NCI-H2196 treated with DMSO at 0.1 percent for 48 hours (cell line): Measurements from ENCODE around the gene TINCR.
"Not testable (repeated sequence)": the region's sequence is repeated elsewhere in the genome, so short reads cannot be mapped to it uniquely, and the experiment has no call there.

Source experiments
- DNase-seq: peaks from one replicate; lab custom pipeline; 2025; ENCODE audit not compliant: unreplicated experiment; lab: John Stamatoyannopoulos, UW

The TINCR gene

DNA sequence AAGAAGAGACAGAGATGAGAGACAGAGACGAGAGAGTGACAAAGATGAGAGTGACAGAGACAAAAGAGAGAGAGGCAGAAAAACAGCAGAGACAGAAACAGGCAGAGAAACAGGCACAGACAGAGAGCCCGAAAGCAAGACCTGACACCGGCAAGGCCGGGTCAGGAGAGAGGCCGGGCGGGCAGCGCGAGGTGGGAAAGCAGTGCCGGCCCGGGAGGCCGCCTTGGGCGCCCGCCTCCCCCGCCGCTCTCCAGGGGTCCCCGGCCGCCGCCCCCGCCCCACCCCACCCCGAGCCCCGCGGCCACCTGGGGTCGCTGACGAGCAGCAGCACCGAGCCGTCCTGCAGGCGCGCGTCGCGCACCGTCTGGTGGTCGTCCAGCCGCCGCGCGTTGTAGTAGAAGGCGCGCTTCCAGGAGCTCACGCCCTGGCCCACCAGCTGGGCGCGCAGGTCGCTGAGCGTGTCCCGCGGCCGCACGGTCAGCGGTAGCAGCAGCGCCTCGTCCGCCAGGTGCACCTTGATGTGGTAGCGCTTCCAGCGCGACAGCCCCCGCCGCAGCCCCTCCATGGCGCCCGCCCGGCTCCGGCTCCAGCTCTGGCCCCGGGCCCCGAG is at the start of gene TINCR:
Gene TINCR (minus strand): TSS at position 594 of the 610 bp plus-strand sequence.
- no peak for DNase-seq

DNA sequence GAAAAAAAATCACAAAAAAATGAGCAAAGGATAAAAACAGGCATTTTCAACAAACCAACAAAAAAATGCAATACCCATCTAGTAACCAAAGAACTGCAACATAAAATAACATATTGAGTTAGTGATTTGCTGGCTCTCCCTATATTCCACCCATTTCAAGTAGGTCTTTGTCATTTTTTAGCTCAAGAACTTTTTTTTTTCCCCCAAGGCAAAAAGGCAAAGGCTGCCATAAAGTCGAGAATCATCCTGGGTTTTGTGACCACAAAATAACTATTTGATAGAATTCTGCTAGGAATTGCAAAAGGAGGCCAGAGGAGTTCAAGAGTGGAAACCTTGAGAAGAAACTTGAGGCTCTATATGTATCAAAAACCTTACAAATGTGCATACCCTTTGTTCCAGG is 49.3 kb upstream of the TINCR start:
- no peak for DNase-seq

DNA sequence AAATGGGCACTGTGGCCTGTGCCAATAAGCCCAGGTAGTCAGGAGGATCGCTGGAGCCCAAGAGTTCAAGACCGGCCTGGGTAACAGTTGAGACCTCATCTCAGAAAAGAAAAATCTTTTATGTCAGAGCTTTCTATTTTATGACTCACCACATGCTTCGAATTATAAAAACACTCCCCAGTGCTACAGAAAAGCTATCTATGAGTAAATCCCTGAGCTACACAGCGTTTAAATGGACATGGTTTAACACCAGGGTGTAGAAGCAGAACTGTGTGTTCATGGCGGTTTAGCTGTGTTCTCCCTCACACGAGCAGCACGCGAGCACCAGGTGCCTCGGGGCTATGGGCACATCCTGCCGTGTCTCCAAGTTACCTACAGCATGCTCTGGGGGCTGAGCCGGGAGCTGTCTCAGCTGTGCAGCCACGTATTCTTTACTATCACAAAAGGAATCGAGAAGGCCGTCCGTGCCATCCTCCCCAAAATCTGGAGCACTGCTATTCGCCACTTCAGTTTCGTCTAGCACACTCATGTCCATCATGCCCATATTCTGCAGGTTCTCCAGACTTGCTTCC is 48.1 kb upstream of the TINCR start:
- no peak for DNase-seq

DNA sequence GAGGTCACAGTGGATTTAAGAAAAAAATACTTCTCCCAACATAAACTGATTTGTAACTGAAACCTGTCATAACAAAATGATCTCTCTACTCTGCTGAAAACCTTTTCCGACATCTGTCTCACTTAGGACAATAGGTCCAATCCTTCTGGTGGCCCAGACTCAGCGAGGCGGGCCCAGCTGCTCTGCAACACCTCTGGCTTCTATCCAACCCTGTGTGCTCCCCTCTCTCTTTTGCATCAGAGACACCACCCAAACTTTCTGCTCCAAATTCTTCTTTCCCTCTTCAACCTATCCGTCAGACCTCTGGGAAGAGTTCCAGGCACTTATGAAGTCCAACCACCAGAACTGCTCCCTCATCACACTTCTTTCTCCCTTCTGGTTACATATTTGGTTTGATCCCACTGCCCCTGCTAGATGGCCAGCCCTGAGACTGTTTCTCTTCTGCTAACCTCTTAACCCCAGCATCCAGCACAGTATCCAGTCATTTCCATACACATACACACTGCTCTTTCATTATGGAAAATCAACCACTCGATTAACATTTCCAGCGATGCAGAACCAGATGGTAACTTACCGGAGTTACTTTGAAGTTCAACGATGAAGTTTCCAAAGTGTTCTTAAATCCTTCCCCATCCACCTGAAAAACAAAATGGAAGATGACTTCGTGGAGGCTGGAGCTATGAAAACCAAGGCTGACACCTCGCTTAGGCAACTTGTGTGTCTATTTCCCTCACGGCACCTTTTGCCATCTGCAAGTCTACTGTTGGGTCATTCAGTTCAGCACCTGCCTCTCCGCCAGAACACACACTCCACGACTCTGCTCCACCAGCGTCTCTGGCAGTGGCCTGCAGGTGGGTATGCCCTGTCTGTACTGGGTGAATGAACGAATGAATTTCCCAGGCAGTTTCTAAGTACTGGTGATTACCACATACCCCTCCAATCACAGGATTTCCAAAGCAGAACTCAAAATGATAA is 45.4 kb upstream of the TINCR start:
- DNase-seq = no peak

DNA sequence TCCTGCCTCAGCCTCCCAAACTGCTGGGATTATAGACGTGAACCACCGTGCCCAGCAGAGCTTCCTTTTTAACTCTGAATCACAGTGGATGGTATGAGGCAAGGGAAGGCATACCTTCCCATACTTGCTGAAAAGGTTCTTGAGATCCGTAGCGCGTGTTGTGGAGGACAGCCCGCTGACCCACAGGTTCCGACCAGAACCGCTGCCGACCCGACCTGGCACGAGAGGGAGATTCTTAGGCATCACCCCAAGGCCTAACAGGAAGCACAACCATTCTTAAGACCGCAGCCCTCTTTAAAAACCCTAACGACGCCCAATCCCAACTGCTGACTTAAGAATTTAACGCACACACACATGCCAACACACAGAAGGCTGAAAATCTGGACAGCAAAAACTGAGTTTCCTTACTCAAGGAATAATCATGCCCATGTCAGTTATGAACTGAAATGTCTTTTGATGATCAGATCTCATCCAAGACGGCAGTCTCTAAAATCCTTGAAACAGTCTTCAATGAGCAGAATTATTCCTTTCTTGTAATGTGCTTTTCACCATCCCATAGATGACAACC is 42.2 kb upstream of the TINCR start:
- no peak for DNase-seq

DNA sequence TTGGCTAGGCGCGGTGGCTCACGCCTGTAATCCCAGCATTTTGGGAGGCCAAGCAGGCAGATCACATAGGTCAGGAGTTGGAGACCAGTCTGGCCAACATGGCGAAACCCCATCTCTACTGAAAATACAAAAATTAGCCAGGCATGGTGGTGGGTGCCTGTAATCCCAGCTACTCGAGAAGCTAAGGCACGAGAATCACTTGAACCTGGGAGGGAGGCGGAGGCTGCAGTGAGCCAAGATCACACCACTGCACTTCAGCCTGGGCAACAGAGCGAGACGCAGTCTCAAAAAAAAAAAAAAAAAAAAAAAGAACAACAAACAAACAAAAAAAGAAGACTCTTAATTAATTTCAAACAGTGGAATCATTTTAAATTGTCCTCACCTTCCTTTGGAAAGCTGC is 41.0 kb upstream of the TINCR start:
- not testable (repeated sequence) for DNase-seq

DNA sequence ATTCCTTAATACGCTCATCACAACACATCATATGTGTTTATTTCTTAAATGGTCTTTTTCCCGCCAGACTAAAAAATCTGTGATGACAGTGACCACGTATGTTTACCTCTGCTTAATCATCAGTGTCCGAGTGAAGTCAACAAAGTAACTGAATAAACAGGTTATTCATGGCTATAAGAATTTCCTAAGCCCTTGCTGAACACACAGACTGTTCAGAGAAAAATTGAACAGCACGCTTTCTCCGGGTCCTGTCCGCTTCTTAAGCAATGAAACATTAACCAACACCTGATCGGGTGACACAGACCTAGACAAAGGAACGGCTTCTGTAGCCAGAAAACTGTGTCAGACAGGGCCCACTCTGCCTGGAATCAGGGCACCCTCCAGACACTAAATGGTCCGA is 40.5 kb upstream of the TINCR start:
- no peak for DNase-seq

DNA sequence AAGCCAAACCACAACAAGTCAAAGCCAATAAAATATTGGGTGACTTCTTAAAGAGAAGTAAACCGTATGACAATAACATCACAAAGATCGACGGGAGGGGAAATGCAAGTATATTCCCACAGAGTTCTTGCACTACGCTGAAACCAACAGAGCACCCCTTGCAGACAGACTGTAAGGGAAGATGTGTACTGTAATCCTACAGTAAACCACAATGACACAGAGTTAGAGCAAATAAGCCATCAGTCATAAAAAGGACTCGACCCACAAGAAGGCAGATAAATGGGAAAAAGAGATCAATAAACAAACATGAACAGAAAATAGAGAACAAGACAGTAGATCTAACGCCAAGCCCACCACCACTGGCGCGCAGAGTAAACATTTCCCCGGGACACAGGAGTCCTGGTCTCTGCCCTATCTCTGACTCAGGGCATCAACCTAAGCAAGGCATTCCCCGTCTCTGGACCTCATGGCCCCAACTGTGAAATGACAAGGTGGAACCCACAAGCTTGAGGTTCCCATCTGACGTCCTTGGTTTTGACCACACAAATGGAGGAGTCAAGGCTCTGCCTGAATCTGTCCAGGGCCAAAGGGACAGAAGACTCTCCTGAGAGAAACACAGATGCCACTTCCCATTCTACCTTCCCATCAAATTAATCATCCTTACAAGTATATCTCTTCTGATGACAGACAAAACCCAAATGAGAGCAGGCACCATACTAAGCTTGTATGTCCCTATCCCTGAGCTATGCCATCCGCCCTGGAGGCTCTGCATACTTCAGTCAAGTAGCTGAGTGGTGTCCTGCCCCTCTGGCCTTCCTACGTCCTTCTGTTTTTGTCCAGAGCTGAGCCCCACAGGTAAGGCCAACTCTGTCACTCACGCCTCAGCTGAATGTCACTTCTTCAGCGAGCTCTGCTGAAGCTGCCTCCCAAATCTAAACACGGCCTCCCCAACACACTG is 39.8 kb upstream of the TINCR start:
- no peak for DNase-seq

GRCh38 chr19:5605362-5605761 is 37.6 kb upstream of the TINCR start:
- DNase-seq = no peak

DNA sequence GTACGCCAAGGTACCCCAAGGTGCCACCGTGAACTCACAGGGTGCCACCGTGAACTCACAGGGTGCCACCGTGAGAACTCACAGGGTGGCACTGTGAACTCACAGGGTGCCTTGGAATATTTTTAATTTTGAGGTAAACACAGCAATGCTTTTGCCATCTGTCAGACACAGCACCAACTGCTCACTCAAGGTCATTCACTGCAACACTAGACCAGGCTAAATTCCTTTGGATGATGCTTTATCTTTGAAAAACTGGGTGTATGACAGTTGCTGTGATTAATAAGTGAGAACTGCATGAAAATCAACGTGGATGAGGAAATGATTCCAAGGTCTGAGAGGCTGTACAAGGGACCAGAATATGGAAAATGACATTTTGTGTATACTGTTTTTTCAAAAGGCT is 35.9 kb upstream of the TINCR start:
- DNase-seq = no peak

DNA sequence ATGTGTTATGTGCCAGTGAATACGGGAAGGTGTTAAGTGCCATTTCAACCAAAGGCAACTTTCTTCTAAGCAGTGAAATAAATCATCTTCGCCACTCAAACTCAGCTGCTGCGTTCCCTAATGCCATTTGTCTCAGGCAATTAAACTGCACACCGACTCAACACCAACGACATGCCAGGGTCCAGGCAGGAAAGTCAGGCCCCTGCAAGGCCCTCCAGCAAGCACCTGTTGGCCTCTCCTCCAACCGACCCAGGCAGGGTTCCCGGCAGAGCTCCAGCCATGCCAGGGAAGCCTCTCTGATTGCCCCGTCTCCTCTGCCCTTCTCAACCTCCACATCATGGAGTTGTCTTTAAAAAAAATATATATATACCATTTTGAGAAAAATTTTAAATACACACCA is 33.0 kb upstream of the TINCR start:
- no peak for DNase-seq

- DNase-seq = no peak
Measured at GRCh38 chr19:5595745-5596144, 28.0 kb upstream of the TINCR start.

DNA sequence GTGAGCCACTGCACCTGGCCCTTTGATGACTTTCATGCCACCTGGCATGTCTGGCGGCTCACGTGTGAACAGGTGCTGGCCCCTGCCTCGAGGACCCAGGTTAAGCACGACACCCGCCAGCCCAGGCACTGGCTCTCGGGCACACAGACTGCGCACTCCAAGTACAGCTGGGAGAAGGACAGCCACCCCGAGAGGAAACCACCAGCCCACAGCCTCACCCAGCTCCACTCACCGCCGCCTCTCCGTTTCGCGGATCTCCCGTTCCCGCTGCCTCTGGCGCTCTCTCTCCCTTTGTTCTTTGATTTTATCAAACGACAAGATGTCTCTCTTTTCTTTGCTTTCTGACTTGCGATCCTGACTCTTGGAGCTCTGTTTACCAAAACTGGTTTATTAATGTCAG is 27.4 kb upstream of the TINCR start:
- peak; percentile 20 for DNase-seq

GRCh38 chr19:5594521-5594950 is 26.8 kb upstream of the TINCR start:
- DNase-seq = no peak

- DNase-seq = no peak
Measured at GRCh38 chr19:5593343-5594255, 25.8 kb upstream of the TINCR start.

DNA sequence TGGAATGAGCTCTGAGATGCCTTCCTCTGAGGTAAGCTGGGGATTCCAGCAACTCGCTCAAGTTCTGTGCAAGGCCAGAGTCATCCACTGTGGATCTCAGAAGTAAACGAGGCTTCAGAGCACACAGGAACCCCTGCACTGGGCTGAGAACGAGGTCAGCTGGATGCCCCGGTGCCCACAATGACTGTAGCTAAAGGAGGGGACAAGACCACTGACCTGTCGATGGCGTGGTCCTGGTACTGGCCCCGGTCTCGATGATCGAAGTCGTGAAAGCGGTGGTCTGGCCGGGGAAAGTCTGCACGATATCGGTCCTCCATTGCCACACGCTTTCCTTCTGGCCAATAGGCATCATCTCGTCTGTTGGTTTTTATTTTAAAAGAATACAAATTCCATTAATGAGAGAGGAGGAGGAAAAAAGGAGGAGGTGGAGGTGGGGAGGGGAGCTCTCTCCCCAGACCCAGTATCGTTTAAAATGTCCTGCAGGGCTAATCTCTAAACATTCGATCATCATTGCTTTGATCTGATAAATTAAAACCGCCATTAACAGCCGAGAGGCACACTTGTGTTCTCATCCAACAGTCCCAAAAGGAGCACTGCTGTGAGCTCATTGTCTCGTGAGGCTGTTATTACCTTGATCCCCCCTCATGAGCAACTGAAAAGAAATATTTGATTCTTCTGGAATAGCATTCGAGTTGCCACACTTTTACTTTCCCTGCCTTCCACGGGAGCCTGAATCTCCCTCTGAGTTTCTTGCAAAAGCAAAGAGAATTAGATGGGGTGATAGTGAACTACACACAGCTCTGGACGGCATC is 25.0 kb upstream of the TINCR start:
- DNase-seq = no peak

DNA sequence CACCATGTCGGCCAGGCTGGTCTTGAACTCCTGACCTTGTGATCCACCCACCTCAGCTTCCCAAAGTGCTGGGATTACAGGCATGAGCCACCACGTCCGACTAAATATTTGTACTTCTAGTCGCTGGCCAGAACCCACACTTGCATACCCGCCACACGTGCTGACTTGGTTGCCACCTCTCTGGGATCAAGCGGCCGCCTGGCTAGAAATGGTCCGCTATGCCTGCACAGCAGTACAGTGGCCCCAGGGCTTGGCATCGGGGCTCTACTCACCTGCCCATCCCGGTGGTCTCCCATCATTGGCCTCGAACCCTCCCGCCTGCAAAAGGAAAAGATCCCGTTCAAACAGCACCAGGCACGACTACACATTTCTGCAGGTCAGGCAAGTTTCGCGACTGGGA is 23.7 kb upstream of the TINCR start:
- DNase-seq = no peak

GRCh38 chr19:5590865-5591154 is 23.1 kb upstream of the TINCR start:
- no peak for DNase-seq
